Endothelial cell (in vitro differentiated cells): ENCODE results near the gene CDHR5. TPM values are rescaled to one million over a fixed set of nuclear protein-coding genes. Genes with fewer than 3 reads are reported as not detected.

ENCODE experiments used
- DNase-seq: peaks from one replicate; pipeline ENCODE4 v3.0.0; 2021; ENCODE audit warnings: low spot score
- H3K27ac Mint-ChIP-seq: one replicate; pipeline ENCODE4 v1.8.0; 2021; ENCODE audit warnings: mixed read lengths, inconsistent platforms; ENCODE audit not compliant: unreplicated experiment
- H3K27me3 Mint-ChIP-seq: one replicate; pipeline ENCODE4 v1.8.0; 2021; ENCODE audit warnings: mild to moderate bottlenecking, moderate library complexity, mixed read lengths, inconsistent platforms; ENCODE audit not compliant: unreplicated experiment
- H3K36me3 Mint-ChIP-seq: one replicate; pipeline ENCODE4 v1.8.0; 2021; ENCODE audit warnings: mild to moderate bottlenecking, low read depth, mixed read lengths, inconsistent platforms; ENCODE audit not compliant: unreplicated experiment
- H3K4me1 Mint-ChIP-seq: one replicate; pipeline ENCODE4 v1.8.0; 2021; ENCODE audit warnings: mild to moderate bottlenecking, mixed read lengths, inconsistent platforms; ENCODE audit not compliant: unreplicated experiment
- H3K4me3 Mint-ChIP-seq: one replicate; pipeline ENCODE4 v1.8.0; 2021; ENCODE audit warnings: mild to moderate bottlenecking, mixed read lengths, inconsistent platforms; ENCODE audit not compliant: unreplicated experiment
- H3K9me3 Mint-ChIP-seq: one replicate; pipeline ENCODE4 v1.8.0; 2021; ENCODE audit warnings: mixed read lengths, inconsistent platforms; ENCODE audit not compliant: unreplicated experiment
- total RNA-seq: library from RNA; stranded (reverse); fragmentation: NEBNext Ultra II Directional; extraction: Animal tissue kit (Norgen Biotek cat#: 25700); gene quantifications from one replicate; pipeline ENCODE4 v1.2.1, GENCODE V29; 2021; ENCODE audit not compliant: unreplicated experiment
- TF ChIP-seq, protein P1 (sequence below): fragments of 200-600 bp; sonication (generic); IDR thresholded peaks from one replicate; pipeline ENCODE4 v1.5.0; 2021; ENCODE audit warnings: antibody characterized with exemption; ENCODE audit not compliant: unreplicated experiment

CDHR5 gene
- total RNA-seq, 1 donor from 2014 or later: not detected

- DNase-seq: no peak
- Mint-ChIP-seq H3K36me3 (peaks cover 4% of the 10 kb centered on the region), H3K27ac (no peak overlapping the region), H3K9me3 (no peaks in the 10 kb centered on the region), H3K4me1 (peaks cover 6% of the 10 kb centered on the region), H3K4me3 (no peak overlapping the region), H3K27me3 (peaks cover 36% of the 10 kb centered on the region)
- TF ChIP-seq, protein P1, sequence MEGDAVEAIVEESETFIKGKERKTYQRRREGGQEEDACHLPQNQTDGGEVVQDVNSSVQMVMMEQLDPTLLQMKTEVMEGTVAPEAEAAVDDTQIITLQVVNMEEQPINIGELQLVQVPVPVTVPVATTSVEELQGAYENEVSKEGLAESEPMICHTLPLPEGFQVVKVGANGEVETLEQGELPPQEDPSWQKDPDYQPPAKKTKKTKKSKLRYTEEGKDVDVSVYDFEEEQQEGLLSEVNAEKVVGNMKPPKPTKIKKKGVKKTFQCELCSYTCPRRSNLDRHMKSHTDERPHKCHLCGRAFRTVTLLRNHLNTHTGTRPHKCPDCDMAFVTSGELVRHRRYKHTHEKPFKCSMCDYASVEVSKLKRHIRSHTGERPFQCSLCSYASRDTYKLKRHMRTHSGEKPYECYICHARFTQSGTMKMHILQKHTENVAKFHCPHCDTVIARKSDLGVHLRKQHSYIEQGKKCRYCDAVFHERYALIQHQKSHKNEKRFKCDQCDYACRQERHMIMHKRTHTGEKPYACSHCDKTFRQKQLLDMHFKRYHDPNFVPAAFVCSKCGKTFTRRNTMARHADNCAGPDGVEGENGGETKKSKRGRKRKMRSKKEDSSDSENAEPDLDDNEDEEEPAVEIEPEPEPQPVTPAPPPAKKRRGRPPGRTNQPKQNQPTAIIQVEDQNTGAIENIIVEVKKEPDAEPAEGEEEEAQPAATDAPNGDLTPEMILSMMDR: no peak
Observed at GRCh38 chr11:639332-639955, 14.7 kb upstream of the CDHR5 start.

DNA sequence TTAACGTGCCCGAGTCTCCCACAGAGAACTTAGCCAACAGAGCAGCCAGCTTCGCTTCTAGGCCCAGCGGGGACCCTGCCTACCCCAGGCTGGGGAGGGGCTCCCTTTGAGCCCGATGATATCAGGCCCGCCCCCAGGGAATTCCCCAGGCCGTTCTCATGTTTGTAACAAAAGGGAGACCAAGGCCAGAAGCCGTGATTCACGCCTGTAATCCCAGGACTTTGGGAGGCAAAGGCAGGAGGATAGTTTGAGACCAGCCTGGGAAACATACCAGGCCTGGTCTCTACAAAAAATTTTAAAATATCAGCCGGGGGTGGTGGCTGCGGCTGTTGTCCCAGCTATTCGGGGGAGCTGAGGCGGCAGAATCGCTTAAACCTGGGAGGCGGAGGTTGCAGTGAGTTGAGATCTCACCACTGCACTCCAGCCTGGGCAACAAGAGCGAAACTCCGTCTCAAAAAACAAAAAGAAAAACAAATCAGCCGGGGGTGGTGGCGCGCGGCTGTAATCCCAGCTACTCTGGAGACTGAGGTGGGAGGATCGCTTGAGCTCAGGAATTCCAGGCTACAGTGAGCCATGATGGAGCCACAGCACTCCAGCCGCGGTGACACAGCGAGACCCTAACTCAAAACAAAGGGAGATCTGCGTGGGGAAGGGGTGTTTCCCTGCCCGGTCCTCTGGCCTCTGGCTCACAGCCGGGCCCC lies 14.0 kb upstream of the CDHR5 start:
- no peak overlapping the region for H3K27ac Mint-ChIP-seq
- H3K4me3 Mint-ChIP-seq: no peak overlapping the region
- H3K27me3 Mint-ChIP-seq: peaks cover 34% of the 10 kb centered on the region
- peaks cover 6% of the 10 kb centered on the region for H3K4me1 Mint-ChIP-seq
- no peak for DNase-seq
- no peaks in the 10 kb centered on the region for H3K9me3 Mint-ChIP-seq
- TF ChIP-seq, protein P1: no peak
- peaks cover 4% of the 10 kb centered on the region for H3K36me3 Mint-ChIP-seq

- H3K4me3 Mint-ChIP-seq: no peak overlapping the region
- H3K9me3 Mint-ChIP-seq: no peaks in the 10 kb centered on the region
- no peak for DNase-seq
- peaks cover 32% of the 10 kb centered on the region for H3K27me3 Mint-ChIP-seq
- peaks cover 6% of the 10 kb centered on the region for H3K4me1 Mint-ChIP-seq
- H3K36me3 Mint-ChIP-seq: peaks cover 4% of the 10 kb centered on the region
- no peak overlapping the region for H3K27ac Mint-ChIP-seq
- TF ChIP-seq, protein P1: no peak
Observed at GRCh38 chr11:637593-638521, 13.1 kb upstream of the CDHR5 start.

- H3K4me1 Mint-ChIP-seq: peaks cover 3% of the 10 kb centered on the region
- H3K36me3 Mint-ChIP-seq: no peaks in the 10 kb centered on the region
- H3K9me3 Mint-ChIP-seq: no peaks in the 10 kb centered on the region
- no peak overlapping the region for H3K4me3 Mint-ChIP-seq
- H3K27me3 Mint-ChIP-seq: peaks cover 28% of the 10 kb centered on the region
- TF ChIP-seq, protein P1: no peak
- H3K27ac Mint-ChIP-seq: no peak overlapping the region
- no peak for DNase-seq
Observed at GRCh38 chr11:637333-637592, 12.5 kb upstream of the CDHR5 start.
